GM12801 (cell line): ENCODE results near the gene TRIM75.

ENCODE experiments used
- TF ChIP-seq, protein P1 (sequence below): IDR thresholded peaks from one replicate; pipeline ENCODE4 v1.5.1; 2011; ENCODE audit warnings: control low read depth; ENCODE audit not compliant: insufficient read length; ENCODE audit errors: extremely low read depth

TRIM75 gene

DNA sequence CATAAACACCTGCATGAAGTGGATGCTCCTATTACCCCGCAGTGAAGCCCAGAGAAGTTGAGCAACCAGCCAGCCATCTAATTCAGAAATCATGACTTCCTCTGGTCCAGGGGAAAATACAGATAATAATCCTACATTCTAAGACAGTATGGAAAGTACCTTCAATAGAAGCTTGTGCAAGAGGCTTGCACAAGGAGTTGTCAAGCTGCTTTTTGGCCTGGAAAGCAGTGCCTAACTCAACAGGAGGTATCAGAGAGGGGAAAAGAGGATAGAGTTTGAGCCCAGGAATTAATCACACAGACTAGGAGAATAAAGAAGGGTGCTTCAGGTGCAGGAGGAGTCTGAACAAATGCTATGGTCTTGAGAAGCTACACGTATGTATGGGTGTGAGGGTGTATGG is 32.3 kb downstream of the TRIM75 start:
- TF ChIP-seq, protein P1, sequence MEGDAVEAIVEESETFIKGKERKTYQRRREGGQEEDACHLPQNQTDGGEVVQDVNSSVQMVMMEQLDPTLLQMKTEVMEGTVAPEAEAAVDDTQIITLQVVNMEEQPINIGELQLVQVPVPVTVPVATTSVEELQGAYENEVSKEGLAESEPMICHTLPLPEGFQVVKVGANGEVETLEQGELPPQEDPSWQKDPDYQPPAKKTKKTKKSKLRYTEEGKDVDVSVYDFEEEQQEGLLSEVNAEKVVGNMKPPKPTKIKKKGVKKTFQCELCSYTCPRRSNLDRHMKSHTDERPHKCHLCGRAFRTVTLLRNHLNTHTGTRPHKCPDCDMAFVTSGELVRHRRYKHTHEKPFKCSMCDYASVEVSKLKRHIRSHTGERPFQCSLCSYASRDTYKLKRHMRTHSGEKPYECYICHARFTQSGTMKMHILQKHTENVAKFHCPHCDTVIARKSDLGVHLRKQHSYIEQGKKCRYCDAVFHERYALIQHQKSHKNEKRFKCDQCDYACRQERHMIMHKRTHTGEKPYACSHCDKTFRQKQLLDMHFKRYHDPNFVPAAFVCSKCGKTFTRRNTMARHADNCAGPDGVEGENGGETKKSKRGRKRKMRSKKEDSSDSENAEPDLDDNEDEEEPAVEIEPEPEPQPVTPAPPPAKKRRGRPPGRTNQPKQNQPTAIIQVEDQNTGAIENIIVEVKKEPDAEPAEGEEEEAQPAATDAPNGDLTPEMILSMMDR: no peak

DNA sequence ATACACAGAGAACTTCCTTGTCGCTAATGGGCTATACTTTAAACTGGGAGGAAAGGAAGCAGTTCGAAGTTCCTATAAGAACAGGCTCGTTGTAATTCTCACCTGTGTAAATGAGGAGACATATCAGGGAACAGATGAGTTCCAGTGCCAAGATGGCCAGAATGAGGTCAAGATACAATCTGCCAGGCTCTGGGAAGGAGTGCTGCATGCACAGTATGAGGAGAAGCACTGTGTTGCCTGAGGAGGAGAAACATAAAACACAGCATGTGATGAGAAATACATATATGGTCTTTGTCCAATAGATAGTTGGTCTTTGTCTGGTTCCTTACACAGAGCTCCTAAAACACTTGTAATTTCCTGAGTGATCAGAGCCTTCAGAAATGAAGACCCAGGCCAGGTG is 34.7 kb downstream of the TRIM75 start:
- TF ChIP-seq, protein P1: no peak

DNA sequence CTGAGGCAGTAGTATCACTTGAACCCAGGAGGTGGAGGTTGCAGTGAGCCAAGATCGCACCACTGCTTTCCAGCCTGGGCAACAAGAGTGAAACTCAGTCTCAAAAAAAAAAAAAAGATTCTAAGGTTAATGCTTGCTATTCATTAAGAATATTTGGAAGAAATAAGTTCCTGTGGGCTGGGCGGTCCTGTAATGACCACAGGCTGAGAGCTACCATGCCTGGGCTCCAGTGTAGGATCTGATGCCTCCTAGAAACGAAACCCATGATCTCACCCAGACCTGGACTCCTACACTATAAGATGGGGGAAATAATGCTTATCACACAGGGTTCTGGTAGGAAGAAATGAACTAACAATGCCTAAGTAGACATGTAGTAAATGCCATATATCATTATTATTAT is 41.2 kb downstream of the TRIM75 start:
- TF ChIP-seq, protein P1: no peak

DNA sequence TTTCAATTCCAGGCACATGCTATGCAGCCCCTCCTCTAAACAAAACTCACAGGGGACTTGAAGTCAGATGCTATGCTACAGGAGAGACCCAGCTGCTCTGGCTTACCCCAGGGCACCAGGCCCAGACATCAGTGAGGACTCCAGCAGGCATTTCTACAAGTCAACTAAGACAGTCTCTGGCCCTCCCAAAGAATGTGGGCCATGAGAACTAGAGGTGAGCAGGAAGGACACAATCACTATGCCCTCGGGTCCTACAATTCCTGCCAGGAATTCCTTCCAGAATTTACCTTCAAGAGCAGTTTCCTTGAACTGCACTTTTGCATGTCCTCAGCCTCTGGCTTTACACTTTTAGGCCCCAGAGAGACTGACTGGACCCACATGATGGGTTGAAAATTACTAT is 41.6 kb downstream of the TRIM75 start:
- TF ChIP-seq, protein P1: no peak

DNA sequence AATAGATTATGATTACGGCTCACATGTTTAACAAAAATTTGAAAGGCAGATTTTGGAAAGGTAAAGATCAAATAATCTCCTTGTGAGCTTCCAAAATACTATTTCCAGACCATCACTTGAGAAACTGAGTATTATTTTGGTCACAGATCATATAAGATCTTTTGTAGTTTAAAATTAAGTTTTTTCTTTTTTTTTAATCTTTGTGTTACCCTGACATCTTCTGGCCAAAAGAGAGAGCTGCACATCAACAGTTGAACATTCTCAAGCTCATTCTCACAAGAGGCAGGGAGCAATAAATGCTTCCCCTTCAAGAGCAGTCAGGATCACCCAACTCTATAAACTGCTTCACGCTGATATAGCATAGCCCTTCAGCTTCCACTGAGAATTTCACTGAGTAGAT is 43.1 kb downstream of the TRIM75 start:
- TF ChIP-seq, protein P1: no peak

DNA sequence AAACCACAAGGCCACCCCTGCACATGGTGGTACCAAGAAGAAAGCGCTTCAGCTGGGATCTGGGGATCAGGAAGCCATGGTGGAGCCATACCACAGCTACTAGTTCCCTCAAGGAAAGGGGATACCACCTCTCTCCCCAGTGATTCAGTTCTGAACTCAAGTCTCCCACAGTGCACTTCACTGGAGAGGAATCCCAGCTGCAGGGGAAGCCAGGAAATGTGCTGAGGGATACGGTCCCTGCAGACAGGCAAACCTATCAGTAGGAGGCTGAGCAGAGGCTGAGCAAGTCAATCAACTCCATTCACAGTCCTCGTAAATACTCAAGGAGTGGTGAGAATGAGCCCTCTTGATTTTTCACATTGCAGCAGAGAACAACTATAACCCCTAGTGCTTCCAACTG is 48.0 kb downstream of the TRIM75 start:
- TF ChIP-seq, protein P1: no peak

DNA sequence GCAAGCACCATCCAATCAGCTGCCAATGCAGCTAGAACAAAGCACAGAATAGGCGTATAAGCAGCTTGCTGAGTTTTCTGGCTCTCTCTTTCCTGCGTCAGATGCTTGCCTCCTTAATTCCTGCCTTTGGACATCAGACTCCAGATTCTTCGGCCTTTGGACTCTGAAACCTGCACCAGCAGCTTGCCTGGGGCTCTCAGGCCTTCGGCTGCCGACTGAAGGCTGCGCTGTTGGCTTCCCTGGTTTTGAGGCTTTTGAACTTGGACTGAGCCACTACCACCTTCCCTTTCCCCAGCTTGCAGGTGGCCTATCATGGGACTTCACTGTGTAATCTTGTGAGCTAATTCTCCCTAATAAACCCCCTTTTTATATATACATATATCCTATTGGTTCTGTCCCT is 52.9 kb downstream of the TRIM75 start:
- TF ChIP-seq, protein P1: no peak
